Measurements from ENCODE around the gene PBX2.
"Not testable (repeated sequence)": the region's sequence is repeated elsewhere in the genome, so short reads cannot be mapped to it uniquely, and the experiment has no call there.

Gene PBX2

GRCh38 chr6:32190054-32190851, at the start of gene PBX2:
TSS of gene PBX2 (minus strand) at chr6:32190202. CDS start at chr6:32189915, 287 bp downstream.
- DNase-seq (ENCODE audit: low spot score), result peak; percentile 84

- DNase-seq (ENCODE audit: low spot score), result no peak
Measured at GRCh38 chr6:32239462-32239861, 49.5 kb upstream of the PBX2 start.

GRCh38 chr6:32234934-32235333, 44.9 kb upstream of the PBX2 start:
- DNase-seq (ENCODE audit: low spot score), result no peak

GRCh38 chr6:32226434-32226833, 36.4 kb upstream of the PBX2 start:
- DNase-seq (ENCODE audit: low spot score), result no peak

- no peak for DNase-seq (ENCODE audit: low spot score)
Measured at GRCh38 chr6:32224696-32225095, 34.7 kb upstream of the PBX2 start.

- no peak for DNase-seq (ENCODE audit: low spot score)
Measured at GRCh38 chr6:32223258-32224235, 33.5 kb upstream of the PBX2 start, which contains the start of gene NOTCH4. TSS of gene NOTCH4 (minus strand) at chr6:32224067. CDS start at chr6:32223928, 139 bp downstream.

GRCh38 chr6:32222333-32223230, 32.6 kb upstream of the PBX2 start:
- no peak for DNase-seq (ENCODE audit: low spot score)

GRCh38 chr6:32220021-32220420, 30.0 kb upstream of the PBX2 start:
- no peak for DNase-seq (ENCODE audit: low spot score)

GRCh38 chr6:32218167-32218566, 28.2 kb upstream of the PBX2 start:
- no peak for DNase-seq (ENCODE audit: low spot score)

GRCh38 chr6:32216998-32217397, 27.0 kb upstream of the PBX2 start:
- no peak for DNase-seq (ENCODE audit: low spot score)

GRCh38 chr6:32216285-32216684, 26.3 kb upstream of the PBX2 start:
- no peak for DNase-seq (ENCODE audit: low spot score)

GRCh38 chr6:32215617-32216016, 25.6 kb upstream of the PBX2 start:
- no peak for DNase-seq (ENCODE audit: low spot score)

GRCh38 chr6:32214126-32214525, 24.1 kb upstream of the PBX2 start:
- no peak for DNase-seq (ENCODE audit: low spot score)

- no peak for DNase-seq (ENCODE audit: low spot score)
Measured at GRCh38 chr6:32213649-32214048, 23.6 kb upstream of the PBX2 start.

- DNase-seq (ENCODE audit: low spot score), result no peak
Measured at GRCh38 chr6:32212076-32212760, 22.2 kb upstream of the PBX2 start.

GRCh38 chr6:32211432-32211831, 21.4 kb upstream of the PBX2 start:
- DNase-seq (ENCODE audit: low spot score), result not testable (repeated sequence)

GRCh38 chr6:32210191-32210601, 20.2 kb upstream of the PBX2 start:
- no peak for DNase-seq (ENCODE audit: low spot score)

- DNase-seq (ENCODE audit: low spot score), result no peak
Measured at GRCh38 chr6:32208996-32209395, 19.0 kb upstream of the PBX2 start.

GRCh38 chr6:32204268-32204715, 14.3 kb upstream of the PBX2 start:
- no peak for DNase-seq (ENCODE audit: low spot score)

- no peak for DNase-seq (ENCODE audit: low spot score)
Measured at GRCh38 chr6:32203426-32204267, 13.6 kb upstream of the PBX2 start.
